ENCODE data around the gene CGRRF1. TPM values are rescaled to one million over a fixed set of nuclear protein-coding genes. Genes with fewer than 3 reads are reported as not detected.

The CGRRF1 gene
- total RNA-seq, 5 donors from 2014 or later (not counting 1 experiment from before 2014, with no cell fraction given): 14.2 to 28.0 (median 14.9) TPM

GRCh38 chr14:54472315-54472714, 37.4 kb upstream of the CGRRF1 start:
- ChIA-PET POLR2A (interaction anchor here in 1 of 2 donors (0.6 kb wide), 1 partner anchor 813 kb away, joined by 3 read pairs; no protein-coding TSS in a partner anchor), CTCF (no interaction called here)
- no peaks in the 10 kb centered on the region for H3K9me3 ChIP-seq
- Mint-ChIP-seq H3K4me3 (no peak overlapping the region), H3K4me1 (peaks cover under 1 to 7% (median 4%) of the 10 kb centered on the region in 3 donors), H3K27me3 (no peaks in the 10 kb centered on the region), H3K36me3 (peaks cover 52% of the 10 kb centered on the region), H3K9me3 (peaks cover 0 to 13% (median 8%) of the 10 kb centered on the region in 3 donors), H3K27ac (no peak overlapping the region)
- no peak overlapping the region for H3K27ac ChIP-seq (ENCODE audit: low read length)
- H3K4me1 ChIP-seq (ENCODE audit: control insufficient read depth in 1 of 2, extremely low read depth in 1 of 2, insufficient read depth in 2 of 2, low read length in 2 of 2): no peaks in the 10 kb centered on the region
- H3K36me3 ChIP-seq (ENCODE audit: control insufficient read depth in 2 of 2, extremely low read depth in 1 of 2, insufficient read depth in 1 of 2, low read length in 1 of 2): peaks cover 0 to 16% of the 10 kb centered on the region in 2 donors
- 100% methylated on average over 1 of the region's 4 CpGs for WGBS (ENCODE audit: insufficient coverage)
- no peak overlapping the region for H3K4me3 ChIP-seq (ENCODE audit: control insufficient read depth in 1 of 2, extremely low read depth in 1 of 2, low read length in 1 of 2)
- DNase-seq (no peak), ATAC-seq (replicated peaks in 1 of 4) (no peak)
- H3K27me3 ChIP-seq (replicated peaks in 1 of 2; ENCODE audit: control insufficient read depth in 2 of 2, extremely low read depth in 1 of 2, insufficient read depth in 2 of 2, low read length in 1 of 2): no peaks in the 10 kb centered on the region

DNA sequence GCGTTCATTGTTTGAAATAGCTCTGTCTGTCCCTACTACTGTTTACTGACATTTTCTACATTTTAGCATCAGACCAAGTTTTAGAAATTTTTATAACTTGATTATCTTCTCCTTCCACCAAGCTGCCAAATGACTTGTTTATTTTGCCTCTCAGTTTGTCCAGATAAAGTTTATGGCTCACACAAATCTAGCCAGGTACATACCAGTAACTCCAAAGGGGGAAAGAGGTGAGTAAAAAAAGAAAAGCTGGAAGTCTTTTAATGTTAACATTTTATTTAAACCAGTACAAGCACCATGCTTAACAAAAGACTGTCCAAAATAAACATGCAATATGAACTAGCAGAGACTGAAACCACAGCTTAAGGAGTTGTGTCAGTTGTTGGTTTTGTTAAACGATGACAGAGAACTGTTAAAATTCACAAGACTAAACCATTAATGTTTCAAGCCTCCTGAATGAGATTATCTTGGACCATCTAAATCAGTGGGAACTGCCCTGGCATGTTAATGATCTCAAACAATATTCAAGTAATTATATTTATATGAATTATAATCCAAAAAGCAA, 35.4 kb upstream of the CGRRF1 start:
- peaks cover 0 to 33% of the 10 kb centered on the region in 2 donors for H3K36me3 ChIP-seq (ENCODE audit: control insufficient read depth in 2 of 2, extremely low read depth in 1 of 2, insufficient read depth in 1 of 2, low read length in 1 of 2)
- ATAC-seq (replicated peaks in 1 of 4): no peak
- no peaks in the 10 kb centered on the region for H3K27me3 ChIP-seq (replicated peaks in 1 of 2; ENCODE audit: control insufficient read depth in 2 of 2, extremely low read depth in 1 of 2, insufficient read depth in 2 of 2, low read length in 1 of 2)
- POLR2A ChIA-PET: no interaction called here
- no peak overlapping the region for H3K27ac ChIP-seq (ENCODE audit: low read length)
- WGBS (ENCODE audit: insufficient coverage): 100% methylated on average over 1 of the region's 2 CpGs
- Mint-ChIP-seq H3K4me1 (peaks cover 2 to 7% (median 5%) of the 10 kb centered on the region in 3 donors), H3K27ac (no peak overlapping the region), H3K9me3 (no peaks in the 10 kb centered on the region), H3K36me3 (peaks cover 42% of the 10 kb centered on the region), H3K27me3 (no peaks in the 10 kb centered on the region), H3K4me3 (no peak overlapping the region)
- H3K9me3 ChIP-seq: no peaks in the 10 kb centered on the region
- H3K4me3 ChIP-seq (ENCODE audit: control insufficient read depth in 1 of 2, extremely low read depth in 1 of 2, low read length in 1 of 2): no peak overlapping the region
- DNase-seq: no peak
- no peaks in the 10 kb centered on the region for H3K4me1 ChIP-seq (ENCODE audit: control insufficient read depth in 1 of 2, extremely low read depth in 1 of 2, insufficient read depth in 2 of 2, low read length in 2 of 2)
- CTCF ChIA-PET: no interaction called here

DNA sequence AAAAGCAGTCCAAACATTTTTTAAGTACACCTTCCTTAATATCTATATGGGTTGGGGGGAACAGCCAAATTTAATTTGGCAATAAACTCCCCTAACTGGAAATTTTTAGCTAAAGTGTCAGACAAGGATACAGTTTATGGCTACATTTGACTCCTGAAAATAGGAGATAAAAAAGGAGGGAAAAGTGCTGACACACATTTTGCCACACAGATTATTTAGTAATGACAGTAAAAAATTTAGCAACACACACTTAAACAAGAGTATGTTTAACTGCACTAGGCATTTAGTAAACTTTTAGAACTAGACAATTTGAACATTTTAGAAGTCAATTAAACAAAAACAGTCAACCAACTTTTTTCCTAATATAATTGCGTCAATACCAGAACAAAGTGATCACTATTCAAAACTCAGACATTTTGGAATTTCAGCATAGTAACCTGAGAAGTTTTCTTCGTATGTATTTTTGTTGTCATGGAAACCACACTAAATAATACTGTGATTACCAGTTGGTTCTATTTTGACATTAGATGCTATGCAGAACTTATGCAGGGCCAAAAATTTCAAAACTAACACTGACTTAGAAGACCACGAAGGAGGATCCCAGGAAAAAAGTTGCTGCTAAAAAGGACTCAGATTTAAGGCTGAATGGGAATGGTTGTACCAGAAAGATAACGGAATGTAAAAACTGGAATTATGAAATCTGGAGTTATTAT, 34.4 kb upstream of the CGRRF1 start:
- Histone ChIP-seq H3K9me3 (no peaks in the 10 kb centered on the region), H3K27me3 (replicated peaks in 1 of 2; ENCODE audit: control insufficient read depth in 2 of 2, extremely low read depth in 1 of 2, insufficient read depth in 2 of 2, low read length in 1 of 2) (no peaks in the 10 kb centered on the region), H3K4me3 (ENCODE audit: control insufficient read depth in 1 of 2, extremely low read depth in 1 of 2, low read length in 1 of 2) (no peak overlapping the region), H3K4me1 (ENCODE audit: control insufficient read depth in 1 of 2, extremely low read depth in 1 of 2, insufficient read depth in 2 of 2, low read length in 2 of 2) (no peaks in the 10 kb centered on the region), H3K36me3 (ENCODE audit: control insufficient read depth in 2 of 2, extremely low read depth in 1 of 2, insufficient read depth in 1 of 2, low read length in 1 of 2) (peaks cover 0 to 37% of the 10 kb centered on the region in 2 donors), H3K27ac (ENCODE audit: low read length) (no peak overlapping the region)
- DNase-seq (no peak), ATAC-seq (replicated peaks in 1 of 4) (no peak)
- CTCF ChIA-PET: no interaction called here
- Mint-ChIP-seq H3K4me1 (peaks cover 2 to 7% (median 5%) of the 10 kb centered on the region in 3 donors), H3K27me3 (no peaks in the 10 kb centered on the region), H3K4me3 (no peak overlapping the region), H3K36me3 (peaks cover 45% of the 10 kb centered on the region), H3K27ac (peak overlapping the region in 1 of 2 donors; percentile 5), H3K9me3 (no peaks in the 10 kb centered on the region)
- WGBS (ENCODE audit: insufficient coverage): no CpG with 5 or more reads among the region's 4 CpGs
- POLR2A ChIA-PET: no interaction called here

GRCh38 chr14:54475911-54476310, 33.8 kb upstream of the CGRRF1 start:
- no peak overlapping the region for H3K4me3 Mint-ChIP-seq

DNA sequence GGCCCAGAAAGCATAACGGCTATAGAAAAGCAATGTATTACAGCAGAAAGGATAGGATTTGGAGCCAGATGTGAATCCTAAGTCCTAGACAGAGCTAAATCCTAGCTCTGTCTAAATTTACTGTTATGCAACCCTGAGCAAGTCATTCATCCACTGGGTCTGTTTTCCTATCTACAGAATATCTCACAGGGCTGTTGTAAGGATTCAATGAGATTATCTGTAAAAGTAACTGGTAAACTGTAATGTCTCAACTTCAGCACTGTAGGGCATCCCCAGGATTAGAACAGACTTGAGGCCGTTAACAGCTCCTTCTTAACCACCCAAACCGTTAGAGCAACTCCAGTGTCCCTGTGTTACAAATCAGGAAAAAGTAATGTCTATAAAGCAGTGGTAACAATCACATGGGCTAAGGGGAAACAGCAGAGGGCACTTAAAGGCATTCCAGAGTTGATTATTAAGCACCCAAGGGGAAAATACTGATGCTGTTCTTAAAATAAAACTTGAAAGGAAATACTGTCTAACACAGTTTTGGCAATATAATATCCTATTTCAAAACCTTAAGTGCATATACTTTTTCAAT, 31.0 kb upstream of the CGRRF1 start:
- H3K4me3 Mint-ChIP-seq: no peak overlapping the region
- Histone ChIP-seq H3K4me1 (ENCODE audit: control insufficient read depth in 1 of 2, extremely low read depth in 1 of 2, insufficient read depth in 2 of 2, low read length in 2 of 2) (peaks cover 0 to 2% of the 10 kb centered on the region in 2 experiments), H3K9me3 (no peaks in the 10 kb centered on the region), H3K36me3 (ENCODE audit: control insufficient read depth in 2 of 2, extremely low read depth in 1 of 2, insufficient read depth in 1 of 2, low read length in 1 of 2) (peaks cover 0 to 51% of the 10 kb centered on the region in 2 donors), H3K4me3 (ENCODE audit: control insufficient read depth in 1 of 2, extremely low read depth in 1 of 2, low read length in 1 of 2) (no peak overlapping the region), H3K27ac (ENCODE audit: low read length) (no peak overlapping the region), H3K27me3 (replicated peaks in 1 of 2; ENCODE audit: control insufficient read depth in 2 of 2, extremely low read depth in 1 of 2, insufficient read depth in 2 of 2, low read length in 1 of 2) (no peaks in the 10 kb centered on the region)
- 100% methylated on average over 1 of the region's 3 CpGs for WGBS (ENCODE audit: insufficient coverage)
- CTCF ChIA-PET: no interaction called here
- peaks cover 14 to 21% (median 16%) of the 10 kb centered on the region in 3 donors for H3K4me1 Mint-ChIP-seq
- no peak overlapping the region for H3K27ac Mint-ChIP-seq
- no peaks in the 10 kb centered on the region for H3K27me3 Mint-ChIP-seq
- H3K9me3 Mint-ChIP-seq: no peaks in the 10 kb centered on the region
- POLR2A ChIA-PET: no interaction called here
- ATAC-seq (replicated peaks in 1 of 4): no peak
- no peak for DNase-seq
- H3K36me3 Mint-ChIP-seq: peaks cover 37% of the 10 kb centered on the region

More at GRCh38 chr14:54475911-54476310, 33.8 kb upstream of the CGRRF1 start:
- no CpG with 5 or more reads among the region's 4 CpGs for WGBS (ENCODE audit: insufficient coverage)
- H3K4me3 ChIP-seq (ENCODE audit: control insufficient read depth in 1 of 2, extremely low read depth in 1 of 2, low read length in 1 of 2): no peak overlapping the region
- CTCF ChIA-PET: no interaction called here
- Mint-ChIP-seq H3K27me3 (no peaks in the 10 kb centered on the region), H3K9me3 (no peaks in the 10 kb centered on the region), H3K4me1 (peaks cover 2 to 7% (median 7%) of the 10 kb centered on the region in 3 donors), H3K36me3 (peaks cover 39% of the 10 kb centered on the region), H3K27ac (peak overlapping the region in 1 of 2 donors; percentile 5)
- DNase-seq: no peak
- H3K27ac ChIP-seq (ENCODE audit: low read length): no peak overlapping the region
- H3K9me3 ChIP-seq: no peaks in the 10 kb centered on the region
- peaks cover 0 to 37% of the 10 kb centered on the region in 2 donors for H3K36me3 ChIP-seq (ENCODE audit: control insufficient read depth in 2 of 2, extremely low read depth in 1 of 2, insufficient read depth in 1 of 2, low read length in 1 of 2)
- POLR2A ChIA-PET: no interaction called here
- ATAC-seq (replicated peaks in 1 of 4): no peak
- H3K4me1 ChIP-seq (ENCODE audit: control insufficient read depth in 1 of 2, extremely low read depth in 1 of 2, insufficient read depth in 2 of 2, low read length in 2 of 2): no peaks in the 10 kb centered on the region
- no peaks in the 10 kb centered on the region for H3K27me3 ChIP-seq (replicated peaks in 1 of 2; ENCODE audit: control insufficient read depth in 2 of 2, extremely low read depth in 1 of 2, insufficient read depth in 2 of 2, low read length in 1 of 2)

GRCh38 chr14:54480830-54481562, 28.7 kb upstream of the CGRRF1 start:
- 100% methylated on average over 2 of the region's 4 CpGs for WGBS (ENCODE audit: insufficient coverage)
- CTCF ChIA-PET: interaction anchor here in 1 of 2 donors (0.5 kb wide), 1 partner anchor 211 kb away, joined by 13 read pairs; no protein-coding TSS in a partner anchor
- no peak for DNase-seq

More at GRCh38 chr14:54480830-54481562, 28.7 kb upstream of the CGRRF1 start:
- Mint-ChIP-seq H3K9me3 (no peaks in the 10 kb centered on the region), H3K36me3 (peaks cover 29% of the 10 kb centered on the region), H3K4me3 (no peak overlapping the region), H3K4me1 (peaks cover 35 to 37% (median 37%) of the 10 kb centered on the region in 3 donors), H3K27me3 (no peaks in the 10 kb centered on the region), H3K27ac (no peak overlapping the region)
- Histone ChIP-seq H3K4me1 (ENCODE audit: control insufficient read depth in 1 of 2, extremely low read depth in 1 of 2, insufficient read depth in 2 of 2, low read length in 2 of 2) (peaks cover 0 to 5% of the 10 kb centered on the region in 2 experiments), H3K27ac (ENCODE audit: low read length) (no peak overlapping the region), H3K27me3 (replicated peaks in 1 of 2; ENCODE audit: control insufficient read depth in 2 of 2, extremely low read depth in 1 of 2, insufficient read depth in 2 of 2, low read length in 1 of 2) (no peaks in the 10 kb centered on the region), H3K9me3 (no peaks in the 10 kb centered on the region), H3K36me3 (ENCODE audit: control insufficient read depth in 2 of 2, extremely low read depth in 1 of 2, insufficient read depth in 1 of 2, low read length in 1 of 2) (peaks cover 0 to 46% of the 10 kb centered on the region in 2 donors), H3K4me3 (ENCODE audit: control insufficient read depth in 1 of 2, extremely low read depth in 1 of 2, low read length in 1 of 2) (no peak overlapping the region)
- no peak for ATAC-seq (replicated peaks in 1 of 4)
- POLR2A ChIA-PET: no interaction called here
